ENCODE data around the gene BLTP1. TPM values are rescaled to one million over a fixed set of nuclear protein-coding genes. Genes with fewer than 3 reads are reported as not detected.
A peak's percentile ranks its signal among the peaks of the same experiment; 100 is the strongest.
"Not testable (repeated sequence)": the region's sequence is repeated elsewhere in the genome, so short reads cannot be mapped to it uniquely, and the experiment has no call there.

The BLTP1 gene, protein sequence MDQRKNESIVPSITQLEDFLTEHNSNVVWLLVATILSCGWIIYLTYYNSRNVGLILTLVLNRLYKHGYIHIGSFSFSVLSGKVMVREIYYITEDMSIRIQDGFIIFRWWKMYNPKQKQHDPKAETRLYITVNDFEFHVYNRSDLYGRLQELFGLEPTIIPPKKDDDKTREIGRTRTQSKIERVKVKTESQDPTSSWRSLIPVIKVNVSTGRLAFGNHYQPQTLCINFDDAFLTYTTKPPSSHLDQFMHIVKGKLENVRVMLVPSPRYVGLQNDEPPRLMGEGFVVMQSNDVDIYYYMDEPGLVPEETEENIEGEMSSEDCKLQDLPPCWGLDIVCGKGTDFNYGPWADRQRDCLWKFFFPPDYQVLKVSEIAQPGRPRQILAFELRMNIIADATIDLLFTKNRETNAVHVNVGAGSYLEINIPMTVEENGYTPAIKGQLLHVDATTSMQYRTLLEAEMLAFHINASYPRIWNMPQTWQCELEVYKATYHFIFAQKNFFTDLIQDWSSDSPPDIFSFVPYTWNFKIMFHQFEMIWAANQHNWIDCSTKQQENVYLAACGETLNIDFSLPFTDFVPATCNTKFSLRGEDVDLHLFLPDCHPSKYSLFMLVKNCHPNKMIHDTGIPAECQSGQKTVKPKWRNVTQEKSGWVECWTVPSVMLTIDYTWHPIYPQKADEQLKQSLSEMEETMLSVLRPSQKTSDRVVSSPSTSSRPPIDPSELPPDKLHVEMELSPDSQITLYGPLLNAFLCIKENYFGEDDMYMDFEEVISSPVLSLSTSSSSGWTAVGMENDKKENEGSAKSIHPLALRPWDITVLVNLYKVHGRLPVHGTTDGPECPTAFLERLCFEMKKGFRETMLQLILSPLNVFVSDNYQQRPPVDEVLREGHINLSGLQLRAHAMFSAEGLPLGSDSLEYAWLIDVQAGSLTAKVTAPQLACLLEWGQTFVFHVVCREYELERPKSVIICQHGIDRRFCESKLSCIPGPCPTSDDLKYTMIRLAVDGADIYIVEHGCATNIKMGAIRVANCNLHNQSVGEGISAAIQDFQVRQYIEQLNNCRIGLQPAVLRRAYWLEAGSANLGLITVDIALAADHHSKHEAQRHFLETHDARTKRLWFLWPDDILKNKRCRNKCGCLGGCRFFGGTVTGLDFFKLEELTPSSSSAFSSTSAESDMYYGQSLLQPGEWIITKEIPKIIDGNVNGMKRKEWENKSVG (N-terminal part only)
- 100 to 1,000 TPM in 1 of 5 donors, 10 to 100 TPM in 4; 58.8 to 115 (median 65.3) TPM for total RNA-seq
- total RNA-seq (2013), result 150 TPM
- 64.6 to 497 (median 312) reads per million in 29 experiments for total RNA-seq

GRCh38 chr4:122151982-122152710 lies at the start of gene BLTP1:
Gene BLTP1, plus strand, starts transcription at chr4:122152331. Its CDS starts 18,317 bp downstream, at chr4:122170648.
- Mint-ChIP-seq H3K4me1 (peaks cover 57 to 71% (median 68%) of the 10 kb centered on the region in 3 donors), H3K4me3 (peak within 1 kb of the TSS; percentile 84 to 88 (median 87)), H3K9me3 (peaks cover 0 to 3% (median 0%) of the 10 kb centered on the region in 3 donors), H3K27me3 (no peaks in the 10 kb centered on the region), H3K27ac (peak within 1 kb of the TSS; percentile 92 to 98), H3K36me3 (peaks cover 21% of the 10 kb centered on the region)
- Histone ChIP-seq H3K4me1 (ENCODE audit: control insufficient read depth in 1 of 2, extremely low read depth in 1 of 2, insufficient read depth in 2 of 2, low read length in 2 of 2) (peaks cover 12 to 18% of the 10 kb centered on the region in 2 experiments), H3K27ac (ENCODE audit: low read length) (peak within 1 kb of the TSS; percentile 94), H3K36me3 (ENCODE audit: control insufficient read depth in 2 of 2, extremely low read depth in 1 of 2, insufficient read depth in 1 of 2, low read length in 1 of 2) (peaks cover 0 to 10% of the 10 kb centered on the region in 2 donors), H3K9me3 (no peaks in the 10 kb centered on the region), H3K27me3 (replicated peaks in 1 of 2; ENCODE audit: control insufficient read depth in 2 of 2, extremely low read depth in 1 of 2, insufficient read depth in 2 of 2, low read length in 1 of 2) (no peaks in the 10 kb centered on the region), H3K4me3 (ENCODE audit: control insufficient read depth in 1 of 2, extremely low read depth in 1 of 2, low read length in 1 of 2) (peak within 1 kb of the TSS; percentile 92 to 98)
- ATAC-seq (replicated peaks in 1 of 4), result peak; percentile 93 to 96 (median 94)
- ChIA-PET CTCF (no interaction called here), POLR2A (no interaction called here)
- under 1% methylated on average over 48 of the region's 53 CpGs for WGBS (ENCODE audit: insufficient coverage)
- DNase-seq, result peak; percentile 70 to 93 (median 82)

DNA sequence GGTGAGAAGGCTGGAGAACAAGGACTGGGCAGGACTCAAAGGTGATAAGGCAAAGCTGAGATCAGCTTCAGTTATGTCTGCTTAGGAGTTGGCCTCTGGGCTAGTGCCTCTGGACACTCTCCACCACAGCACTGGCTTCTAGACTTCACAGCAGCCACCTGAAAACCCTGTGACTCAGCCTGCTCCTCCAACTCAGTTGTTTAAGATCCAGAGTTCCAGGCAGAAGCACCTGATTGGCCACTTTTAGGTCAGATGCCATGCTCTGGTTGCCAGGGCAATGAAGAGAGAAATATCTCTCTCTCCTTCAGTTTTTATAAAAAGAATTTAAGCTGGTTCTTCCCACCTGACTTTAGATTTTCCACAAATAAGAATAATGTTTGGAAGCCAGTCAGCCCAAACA lies 47.9 kb upstream of the BLTP1 start:
- no peak overlapping the region for H3K27ac Mint-ChIP-seq
- Histone ChIP-seq H3K4me1 (ENCODE audit: control insufficient read depth in 1 of 2, extremely low read depth in 1 of 2, insufficient read depth in 2 of 2, low read length in 2 of 2) (no peaks in the 10 kb centered on the region), H3K27ac (ENCODE audit: low read length) (no peak overlapping the region), H3K27me3 (replicated peaks in 1 of 2; ENCODE audit: control insufficient read depth in 2 of 2, extremely low read depth in 1 of 2, insufficient read depth in 2 of 2, low read length in 1 of 2) (peaks cover 0 to 4% of the 10 kb centered on the region in 2 experiments), H3K9me3 (no peaks in the 10 kb centered on the region), H3K4me3 (ENCODE audit: control insufficient read depth in 1 of 2, extremely low read depth in 1 of 2, low read length in 1 of 2) (no peak overlapping the region), H3K36me3 (ENCODE audit: control insufficient read depth in 2 of 2, extremely low read depth in 1 of 2, insufficient read depth in 1 of 2, low read length in 1 of 2) (no peaks in the 10 kb centered on the region)
- H3K36me3 Mint-ChIP-seq, result no peaks in the 10 kb centered on the region
- ChIA-PET POLR2A (interaction anchor here in 1 of 2 donors (0.5 kb wide), 1 partner anchor 31 kb away, joined by 3 read pairs; no protein-coding TSS in a partner anchor), CTCF (no interaction called here)
- no peak overlapping the region for H3K4me3 Mint-ChIP-seq
- no peaks in the 10 kb centered on the region for H3K9me3 Mint-ChIP-seq
- H3K4me1 Mint-ChIP-seq, result peaks cover 3 to 12% (median 4%) of the 10 kb centered on the region in 3 donors
- H3K27me3 Mint-ChIP-seq, result peaks cover 8 to 21% of the 10 kb centered on the region in 2 donors
- no peak for ATAC-seq (replicated peaks in 1 of 4)
- DNase-seq, result no peak

DNA sequence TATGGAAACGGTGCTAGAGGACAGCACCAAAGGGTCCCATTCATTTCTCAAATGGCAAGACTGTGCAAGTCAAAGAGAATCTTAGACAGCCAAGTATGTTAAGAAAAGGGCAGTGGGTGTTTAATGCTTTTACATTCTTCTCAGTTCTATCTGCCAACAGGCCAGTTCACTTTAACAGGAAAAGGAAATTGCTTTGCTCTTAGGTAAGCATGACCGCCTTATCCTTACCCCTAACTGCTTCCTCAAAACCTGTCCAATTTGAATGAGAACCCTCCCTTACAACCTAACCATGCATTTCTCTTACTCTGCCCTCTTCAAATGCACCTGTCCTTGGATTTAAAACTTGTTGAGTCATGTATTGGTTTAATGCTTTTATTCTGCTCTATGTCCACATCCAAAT lies 44.5 kb upstream of the BLTP1 start:
- Histone ChIP-seq H3K27me3 (replicated peaks in 1 of 2; ENCODE audit: control insufficient read depth in 2 of 2, extremely low read depth in 1 of 2, insufficient read depth in 2 of 2, low read length in 1 of 2) (peaks cover 0 to 4% of the 10 kb centered on the region in 2 experiments), H3K4me3 (ENCODE audit: control insufficient read depth in 1 of 2, extremely low read depth in 1 of 2, low read length in 1 of 2) (no peak overlapping the region), H3K36me3 (ENCODE audit: control insufficient read depth in 2 of 2, extremely low read depth in 1 of 2, insufficient read depth in 1 of 2, low read length in 1 of 2) (no peaks in the 10 kb centered on the region), H3K4me1 (ENCODE audit: control insufficient read depth in 1 of 2, extremely low read depth in 1 of 2, insufficient read depth in 2 of 2, low read length in 2 of 2) (no peaks in the 10 kb centered on the region), H3K9me3 (no peaks in the 10 kb centered on the region), H3K27ac (ENCODE audit: low read length) (no peak overlapping the region)
- ChIA-PET CTCF (no interaction called here), POLR2A (interaction anchor here in 1 of 2 donors (0.7 kb wide), 1 partner anchor 188 kb away, joined by 3 read pairs; no protein-coding TSS in a partner anchor)
- Mint-ChIP-seq H3K4me3 (no peak overlapping the region), H3K9me3 (no peaks in the 10 kb centered on the region), H3K27ac (no peak overlapping the region), H3K4me1 (peaks cover 3 to 12% (median 4%) of the 10 kb centered on the region in 3 donors), H3K27me3 (peaks cover 4 to 13% of the 10 kb centered on the region in 2 donors), H3K36me3 (no peaks in the 10 kb centered on the region)
- DNase-seq, result no peak
- WGBS (ENCODE audit: insufficient coverage), result no CpG with 5 or more reads among the region's 2 CpGs
- ATAC-seq (replicated peaks in 1 of 4), result no peak

GRCh38 chr4:122110304-122110703 lies 41.8 kb upstream of the BLTP1 start:
- WGBS (ENCODE audit: insufficient coverage), result 94% methylated on average over 12 of the region's 14 CpGs
- H3K27ac Mint-ChIP-seq, CTCF ChIA-PET: not testable (repeated sequence)

GRCh38 chr4:122117743-122118142 lies 34.4 kb upstream of the BLTP1 start:
- H3K27ac Mint-ChIP-seq, result peak overlapping the region; percentile 62 to 88
- peaks cover 0 to 10% of the 10 kb centered on the region in 2 experiments for H3K4me1 ChIP-seq (ENCODE audit: control insufficient read depth in 1 of 2, extremely low read depth in 1 of 2, insufficient read depth in 2 of 2, low read length in 2 of 2)
- H3K27me3 ChIP-seq (replicated peaks in 1 of 2; ENCODE audit: control insufficient read depth in 2 of 2, extremely low read depth in 1 of 2, insufficient read depth in 2 of 2, low read length in 1 of 2), result no peaks in the 10 kb centered on the region
- WGBS (ENCODE audit: insufficient coverage), result 100% methylated on average over 1 of the region's 1 CpG
- no peaks in the 10 kb centered on the region for H3K36me3 Mint-ChIP-seq
- H3K4me1 Mint-ChIP-seq, result peaks cover 22 to 24% (median 22%) of the 10 kb centered on the region in 3 donors
- CTCF ChIA-PET, result no interaction called here
- DNase-seq (peak in 7 of 35 experiments; percentile 2 to 33 (median 7)), ATAC-seq (replicated peaks in 1 of 4) (peak; percentile 66 to 93 (median 83))
- H3K9me3 Mint-ChIP-seq, result peaks cover 0 to 12% (median 7%) of the 10 kb centered on the region in 3 donors
- H3K4me3 ChIP-seq (ENCODE audit: control insufficient read depth in 1 of 2, extremely low read depth in 1 of 2, low read length in 1 of 2), result no peak overlapping the region
- H3K36me3 ChIP-seq (ENCODE audit: control insufficient read depth in 2 of 2, extremely low read depth in 1 of 2, insufficient read depth in 1 of 2, low read length in 1 of 2), result no peaks in the 10 kb centered on the region
- no peaks in the 10 kb centered on the region for H3K27me3 Mint-ChIP-seq
- POLR2A ChIA-PET, result interaction anchor here in 1 of 2 donors (0.5 to 0.7 kb wide), 2 partner anchors 552 to 732 kb away, joined by 3 read pairs; no protein-coding TSS in a partner anchor
- H3K4me3 Mint-ChIP-seq, result peak overlapping the region in 1 of 3 donors; percentile 1
- no peaks in the 10 kb centered on the region for H3K9me3 ChIP-seq
- H3K27ac ChIP-seq (ENCODE audit: low read length), result no peak overlapping the region

More at GRCh38 chr4:122110304-122110703, 41.8 kb upstream of the BLTP1 start:
- H3K27me3 ChIP-seq (replicated peaks in 1 of 2; ENCODE audit: control insufficient read depth in 2 of 2, extremely low read depth in 1 of 2, insufficient read depth in 2 of 2, low read length in 1 of 2); POLR2A ChIA-PET; H3K27ac ChIP-seq (ENCODE audit: low read length); DNase-seq; H3K27me3 Mint-ChIP-seq; H3K4me3 Mint-ChIP-seq; H3K4me1 ChIP-seq (ENCODE audit: control insufficient read depth in 1 of 2, extremely low read depth in 1 of 2, insufficient read depth in 2 of 2, low read length in 2 of 2); H3K4me3 ChIP-seq (ENCODE audit: control insufficient read depth in 1 of 2, extremely low read depth in 1 of 2, low read length in 1 of 2); H3K36me3 Mint-ChIP-seq; ATAC-seq (replicated peaks in 1 of 4); H3K9me3 Mint-ChIP-seq; H3K36me3 ChIP-seq (ENCODE audit: control insufficient read depth in 2 of 2, extremely low read depth in 1 of 2, insufficient read depth in 1 of 2, low read length in 1 of 2); H3K9me3 ChIP-seq: not testable (repeated sequence)
- H3K4me1 Mint-ChIP-seq, result peaks cover 3 to 12% (median 4%) of the 10 kb centered on the region in 3 donors

Measured in T-cell (primary cell).